CD4-positive, alpha-beta T cell treated with Interleukin-6 at 100 ng/mL for 8 hours (primary cell): ENCODE data around the gene TENT4B.

Source experiments
- DNase-seq: peaks from one replicate; pipeline ENCODE4 v3.0.0-alpha.2; 2020; ENCODE audit warnings: mixed read lengths, low spot score

Gene TENT4B

DNA sequence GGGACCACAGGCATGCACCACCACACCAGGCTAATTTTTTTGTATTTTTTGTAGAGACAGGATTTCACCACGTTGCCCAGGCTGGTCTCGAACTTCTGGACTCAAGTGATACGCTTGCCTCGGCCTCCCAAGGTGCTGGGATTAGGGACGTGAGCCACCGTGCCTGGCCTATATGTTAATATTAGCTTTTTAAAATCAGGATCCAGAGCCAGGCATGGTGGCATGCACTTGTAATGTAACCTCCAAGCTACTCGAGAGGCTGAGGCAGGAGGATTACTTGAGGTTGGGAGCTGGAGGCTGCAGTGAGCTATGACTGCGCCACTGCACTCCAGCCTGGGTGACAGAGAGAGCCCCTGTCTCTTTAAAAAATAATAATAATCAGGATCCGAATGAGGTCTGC lies 104.8 kb downstream of the TENT4B start:
- no peak for DNase-seq

DNA sequence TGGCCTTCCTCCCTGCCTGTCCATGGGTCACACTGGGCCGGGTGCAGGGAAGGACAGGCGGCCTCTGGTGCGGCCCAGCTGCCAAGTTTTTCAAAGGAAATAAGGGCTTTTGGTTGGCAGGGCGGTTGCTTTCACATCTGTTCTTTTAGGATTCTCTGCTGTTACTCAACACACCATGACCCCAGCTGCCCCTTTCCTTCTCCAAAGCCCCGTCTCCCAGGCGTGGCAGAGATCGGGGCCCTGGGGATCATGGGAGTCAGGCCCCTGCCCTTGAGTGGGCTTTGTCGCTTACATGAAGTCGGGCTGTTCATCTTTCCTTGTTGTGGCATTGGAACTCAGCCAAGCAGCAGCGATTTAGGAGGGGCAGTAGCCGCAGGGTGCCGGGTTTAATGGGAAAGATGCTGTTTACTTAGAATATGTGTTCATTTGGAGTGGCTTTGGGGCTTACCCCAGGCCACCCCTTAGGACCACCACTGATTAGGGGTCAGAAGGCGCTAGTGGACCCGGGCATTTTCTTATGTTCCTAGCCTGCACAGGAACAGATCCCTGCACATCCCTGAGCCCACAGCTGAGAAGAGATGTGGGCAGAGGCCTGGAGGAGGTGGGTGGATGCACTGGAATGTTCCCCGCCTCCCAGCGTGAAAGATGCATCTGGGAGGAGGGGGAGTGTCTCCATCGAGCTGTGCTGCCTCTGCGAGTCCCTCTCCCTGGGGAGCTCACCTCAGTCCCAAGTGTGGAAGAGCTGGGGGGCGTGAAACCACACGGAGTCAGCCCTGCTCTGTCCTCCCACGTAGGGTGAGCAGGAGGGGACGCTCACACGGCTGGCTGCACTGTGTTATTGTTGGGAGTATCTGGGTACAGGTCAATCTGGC lies 106.5 kb downstream of the TENT4B start:
- no peak for DNase-seq

DNA sequence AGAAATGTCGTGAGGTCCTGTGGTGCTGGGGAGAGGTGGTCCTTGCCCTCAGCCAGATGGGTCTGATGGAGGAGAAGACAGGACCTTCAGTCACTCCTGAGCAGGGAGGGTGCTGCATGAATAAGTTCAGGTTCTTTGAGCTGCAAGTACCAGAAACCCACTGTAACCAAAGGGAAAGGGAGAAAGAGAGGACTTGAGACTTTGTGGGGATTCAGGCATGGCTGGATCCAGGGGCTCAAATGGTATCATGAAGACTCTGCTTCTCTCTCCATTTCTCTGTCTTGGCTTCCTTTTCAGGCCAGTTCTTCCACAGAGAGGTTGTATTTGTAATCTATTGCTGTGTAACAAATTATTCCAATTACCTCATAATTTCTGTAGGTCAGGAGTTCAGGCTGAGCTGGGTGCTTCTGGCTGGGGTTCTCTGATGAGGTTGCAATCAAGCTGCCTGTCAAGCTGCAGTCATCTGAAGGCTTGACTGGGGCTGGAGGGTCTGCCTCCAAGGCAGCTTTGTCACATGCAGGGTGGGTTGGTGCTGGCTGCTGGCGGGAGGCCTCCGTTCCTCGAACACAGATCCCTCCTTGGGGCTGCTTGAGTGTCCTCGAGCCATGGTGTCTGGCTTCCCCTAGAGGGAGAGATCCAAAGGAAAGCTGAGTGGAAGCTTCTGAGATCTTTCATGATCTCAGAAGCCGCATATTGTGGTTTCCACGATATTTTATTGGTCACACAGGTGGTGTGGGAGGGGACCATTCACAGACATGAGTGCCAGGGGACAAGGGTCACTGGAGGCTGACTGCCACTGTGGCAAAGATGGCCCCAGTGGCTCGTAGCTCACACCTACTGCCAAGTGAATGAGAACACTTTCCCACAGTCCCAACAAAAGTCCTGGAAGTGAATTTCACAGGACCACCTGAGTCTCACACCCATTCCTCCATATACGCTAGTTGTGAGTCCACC lies 107.4 kb downstream of the TENT4B start:
- no peak for DNase-seq

DNA sequence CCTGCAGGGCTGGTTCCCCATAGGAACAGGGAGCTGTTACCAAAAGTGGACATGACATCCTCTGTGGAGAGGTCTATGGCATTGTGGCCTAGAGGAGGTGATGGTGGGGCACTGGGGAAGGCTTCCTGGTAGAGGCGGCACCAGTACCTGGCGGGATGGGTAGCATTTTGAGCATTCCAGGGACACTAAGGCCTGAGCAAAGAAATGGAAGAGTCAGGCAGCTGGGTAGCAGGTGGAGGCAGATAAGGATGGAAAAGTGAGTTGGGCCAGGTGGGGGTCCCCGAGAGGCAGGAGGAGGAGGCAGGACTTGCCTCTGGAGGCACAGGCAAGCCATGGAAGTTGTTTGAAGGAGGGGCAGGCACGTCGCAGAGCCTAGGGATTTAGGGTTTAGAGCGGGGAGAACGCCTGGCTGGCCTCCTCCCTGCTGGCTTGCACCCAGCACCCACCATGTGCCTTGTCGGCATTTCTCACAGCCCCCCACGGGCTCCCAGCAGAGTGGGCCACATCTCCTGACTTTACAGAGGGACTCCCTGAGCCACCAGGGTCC lies 108.1 kb downstream of the TENT4B start:
- no peak for DNase-seq

DNA sequence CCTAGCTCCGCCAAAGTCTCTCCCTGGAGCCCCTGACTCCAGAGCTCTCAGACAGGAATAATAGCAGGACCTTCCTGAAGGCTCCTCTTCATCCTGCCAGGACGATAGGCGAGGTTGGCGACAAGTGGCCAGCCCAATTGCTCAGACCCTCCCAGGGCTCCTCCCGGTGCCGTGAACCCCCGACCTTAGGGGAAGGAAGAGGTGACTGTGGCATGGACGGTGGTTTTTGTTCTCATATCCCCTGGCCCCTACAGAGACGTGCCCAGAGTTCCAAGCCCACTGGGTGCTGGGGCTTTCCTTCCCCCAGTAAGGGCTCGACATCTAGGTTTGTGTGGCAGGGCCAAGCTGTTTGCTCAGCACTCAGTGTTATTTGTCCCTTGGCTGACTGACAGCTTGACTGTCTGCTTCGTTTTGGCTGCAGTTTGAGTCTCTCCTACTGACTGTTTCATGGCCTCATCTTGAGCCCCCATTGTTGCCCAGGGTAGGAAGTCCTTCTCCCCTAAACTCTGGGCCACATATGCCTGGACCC lies 108.7 kb downstream of the TENT4B start:
- DNase-seq: no peak

DNA sequence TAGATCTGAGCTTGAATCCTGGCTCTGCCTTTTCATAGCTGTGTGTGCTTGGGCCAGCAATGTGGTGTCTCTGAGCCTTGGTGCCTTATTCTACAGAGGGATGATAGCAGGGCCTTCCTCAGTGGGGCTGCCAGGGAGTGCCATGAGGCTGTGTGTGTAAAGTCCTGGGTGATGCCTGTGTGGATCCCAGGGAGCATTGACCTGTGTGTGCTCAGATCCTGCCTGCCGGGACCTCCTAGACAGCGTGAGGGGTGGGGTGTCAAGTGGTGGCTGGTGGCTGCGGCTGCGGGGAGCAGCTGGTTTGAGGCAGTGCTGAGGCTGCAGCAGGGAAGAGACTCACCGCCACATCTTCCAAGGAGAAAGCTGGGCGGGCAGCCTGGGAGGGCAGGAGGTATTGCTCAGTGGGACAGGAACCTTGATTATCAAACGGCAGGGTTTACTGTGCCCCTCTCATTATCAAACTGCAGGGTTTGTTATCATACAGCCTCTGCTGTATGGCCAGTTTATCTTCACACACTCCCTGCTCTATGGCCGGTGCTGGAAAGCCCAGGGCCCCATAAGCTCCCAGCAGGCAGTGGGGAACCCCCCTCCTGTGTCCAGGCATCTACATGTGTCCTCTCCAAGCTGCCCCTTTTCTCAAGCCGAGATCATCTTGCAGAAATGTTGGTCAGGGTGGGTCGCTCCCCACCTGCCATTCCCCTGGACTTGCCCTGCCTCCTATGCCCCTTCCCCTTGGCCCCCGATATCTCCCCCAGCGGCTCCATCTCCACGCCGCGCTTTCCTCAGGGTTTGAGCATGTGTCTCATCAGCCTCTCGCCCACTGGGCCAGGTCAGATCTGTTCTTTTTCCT lies 110.2 kb downstream of the TENT4B start:
- DNase-seq: no peak

DNA sequence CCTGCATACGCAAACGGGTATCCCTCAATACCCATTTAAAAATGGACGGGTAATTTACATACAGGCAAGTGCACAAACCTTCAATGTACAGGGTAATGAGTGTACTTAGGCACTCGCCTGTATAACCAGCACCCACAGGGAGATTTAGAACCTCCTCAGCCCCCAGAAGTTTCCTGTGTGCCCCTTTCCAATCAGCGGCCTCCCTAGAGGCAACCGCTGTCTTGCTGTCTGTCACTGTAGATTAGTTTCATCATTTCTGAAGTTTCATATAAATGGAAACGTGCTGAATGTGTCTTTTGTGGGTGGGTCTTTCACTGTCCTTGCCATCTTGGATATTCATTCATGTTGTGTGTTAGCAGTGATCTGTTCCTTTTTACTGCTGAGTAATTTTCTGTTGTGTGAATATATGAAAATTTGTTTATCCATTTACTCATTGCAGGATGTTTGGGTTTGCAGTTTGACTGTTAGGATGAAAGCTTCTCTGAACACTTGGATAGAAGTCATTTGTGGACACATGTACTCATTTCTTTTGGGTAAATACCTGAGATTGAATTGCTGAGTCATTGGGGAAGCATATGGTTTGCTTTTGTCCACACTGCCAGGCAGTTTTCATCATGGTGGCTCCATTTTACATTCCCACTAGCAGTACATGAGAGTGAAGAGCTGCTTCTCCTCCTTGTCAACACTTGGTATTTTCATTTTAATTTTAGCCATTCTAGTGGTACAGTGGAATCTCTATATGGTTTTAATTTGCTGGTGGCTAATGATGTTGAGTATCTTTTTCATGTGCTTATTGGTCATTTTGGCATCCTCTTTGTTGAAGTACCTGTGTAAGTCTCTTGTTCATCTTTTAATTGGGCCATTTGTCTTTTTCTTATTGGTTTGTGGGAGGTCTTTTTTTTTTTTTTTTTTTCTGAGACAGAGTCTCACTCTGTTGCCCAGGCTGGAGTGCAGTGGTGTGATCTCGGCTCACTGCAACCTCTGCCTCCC lies 111.1 kb downstream of the TENT4B start:
- no peak for DNase-seq

DNA sequence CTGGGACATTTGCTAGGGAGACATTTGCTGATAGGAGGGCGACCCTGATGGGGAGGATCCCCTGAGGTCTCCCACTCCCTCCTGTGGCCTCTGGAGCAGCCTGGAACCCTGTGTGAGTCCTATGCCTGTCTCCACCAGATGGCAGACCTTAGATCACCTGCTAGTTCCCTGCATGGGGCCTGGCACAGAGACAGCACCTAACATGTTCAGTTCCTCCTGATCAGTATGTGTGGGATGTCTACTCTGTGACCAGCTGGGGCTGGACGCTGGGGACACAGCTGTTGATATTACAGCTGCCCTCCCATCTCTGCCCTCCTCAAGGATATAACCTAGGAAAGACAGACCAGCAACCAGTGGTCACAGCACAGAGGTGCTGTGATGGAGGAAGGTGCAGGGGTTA lies 112.2 kb downstream of the TENT4B start:
- peak; percentile 67 for DNase-seq

DNA sequence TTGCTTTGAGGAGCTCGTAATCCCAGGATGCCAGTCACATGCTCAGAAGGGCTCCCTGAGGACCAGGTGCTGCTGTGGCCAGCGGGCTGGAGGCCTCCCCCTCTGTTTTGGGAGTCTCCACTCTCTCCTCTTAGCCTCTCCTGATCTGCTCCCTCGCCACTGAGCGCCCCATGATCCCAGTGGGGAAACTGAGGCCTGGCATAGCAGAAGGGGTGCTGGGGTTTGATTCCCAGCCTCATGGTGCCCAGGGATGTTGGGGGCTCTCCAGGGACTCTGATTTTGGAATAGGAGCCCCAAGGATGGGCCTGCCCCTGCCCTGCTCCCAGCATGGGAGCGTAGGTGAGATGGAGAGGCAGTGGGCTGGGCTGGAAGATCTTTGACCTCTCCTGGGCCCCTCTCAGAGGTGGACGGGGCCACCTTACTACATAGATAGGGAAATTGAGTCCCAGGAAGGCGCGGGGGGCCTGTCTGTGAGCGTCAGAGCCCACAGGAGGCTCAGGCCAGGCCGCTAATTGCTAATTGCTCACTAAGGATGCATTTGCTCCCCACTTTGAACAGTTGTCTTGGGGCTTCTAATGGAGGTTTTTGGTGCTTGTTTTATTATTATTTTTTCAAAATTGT lies 112.7 kb downstream of the TENT4B start:
- no peak for DNase-seq

DNA sequence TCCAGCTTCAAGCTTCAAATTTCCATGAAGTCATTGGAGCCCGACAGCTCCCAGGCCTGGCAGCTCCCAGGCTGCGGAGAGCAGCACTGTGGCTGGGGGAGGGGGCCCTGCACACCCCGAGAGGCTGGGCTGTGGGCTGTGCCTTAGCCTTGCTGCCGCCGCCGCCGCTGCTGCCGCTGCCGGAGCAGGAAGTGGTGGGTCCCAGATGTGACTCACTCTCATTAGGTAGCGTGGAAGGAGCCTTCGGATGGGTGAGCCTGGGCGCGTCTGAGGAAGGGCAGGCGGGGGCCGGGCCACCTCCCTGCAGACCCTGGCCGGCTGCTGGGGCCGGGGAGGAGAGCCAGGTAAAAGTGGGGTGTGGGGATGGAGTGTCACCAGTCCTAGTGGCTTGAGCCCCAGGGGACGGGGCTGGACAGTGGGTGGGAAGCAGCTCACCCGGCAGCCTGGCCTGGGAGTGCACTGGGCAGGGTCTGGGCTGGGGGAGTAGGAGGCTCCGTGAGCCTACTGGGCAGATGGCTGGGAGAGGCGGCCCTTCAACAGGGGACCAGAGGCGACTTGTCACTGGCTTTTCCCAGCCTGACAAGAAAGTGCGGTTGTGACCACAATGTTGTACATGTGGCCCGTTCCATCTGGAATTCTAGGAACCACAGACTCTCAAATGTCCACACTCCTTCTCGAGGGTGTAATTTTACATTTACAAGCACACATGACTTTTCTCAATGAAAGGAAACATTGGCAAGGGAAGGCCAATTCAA lies 113.4 kb downstream of the TENT4B start, which contains the start of gene ADCY7:
Gene ADCY7 (plus strand): TSS at position 215 of the 755 bp plus-strand sequence. CDS start 21,629 bp downstream, outside the sequence.
- peak; percentile 88 for DNase-seq

DNA sequence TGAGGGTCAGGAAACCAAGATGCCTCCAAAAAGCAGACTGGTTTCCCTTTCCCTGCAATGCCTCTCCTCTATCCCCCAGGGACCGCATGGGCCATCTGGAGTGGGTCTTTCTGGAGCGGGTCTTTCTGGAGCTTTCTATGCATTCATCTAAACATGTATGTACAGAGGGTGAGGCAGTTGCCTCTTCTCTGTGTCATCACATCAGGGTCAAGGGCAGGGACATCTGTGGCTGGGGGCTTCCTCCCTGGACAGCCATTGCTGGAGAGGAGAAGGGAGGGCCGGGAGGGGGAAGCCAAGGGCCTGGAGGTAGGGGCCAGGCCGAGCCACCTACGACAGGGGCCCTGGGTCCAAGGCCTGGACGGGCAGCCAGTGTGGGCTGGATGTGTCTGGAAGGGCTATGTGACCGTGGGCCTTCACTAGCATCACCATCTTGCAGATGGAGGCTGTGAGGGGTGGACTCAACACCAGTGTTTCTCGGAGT lies 114.1 kb downstream of the TENT4B start:
- no peak for DNase-seq

DNA sequence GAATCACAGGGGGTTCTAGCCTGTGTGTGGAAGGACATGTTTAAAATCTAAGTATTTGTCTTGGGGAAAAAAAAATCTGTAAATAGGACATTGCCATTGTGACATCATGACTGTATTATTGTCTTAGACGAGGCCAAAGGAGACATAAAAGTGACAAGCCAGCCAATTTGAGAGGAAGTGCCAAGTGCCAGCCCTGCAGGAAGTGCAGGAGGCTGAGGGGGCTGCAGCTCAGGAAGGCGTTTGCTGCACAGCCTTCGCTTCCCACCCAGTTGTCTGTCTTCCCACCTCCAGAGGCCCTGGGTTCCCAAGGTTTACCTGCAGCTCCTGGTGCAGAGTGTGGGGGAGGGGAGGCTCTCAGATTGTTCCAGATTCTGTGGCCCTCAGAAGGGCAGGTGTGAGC lies 114.5 kb downstream of the TENT4B start:
- DNase-seq: peak; percentile 45

DNA sequence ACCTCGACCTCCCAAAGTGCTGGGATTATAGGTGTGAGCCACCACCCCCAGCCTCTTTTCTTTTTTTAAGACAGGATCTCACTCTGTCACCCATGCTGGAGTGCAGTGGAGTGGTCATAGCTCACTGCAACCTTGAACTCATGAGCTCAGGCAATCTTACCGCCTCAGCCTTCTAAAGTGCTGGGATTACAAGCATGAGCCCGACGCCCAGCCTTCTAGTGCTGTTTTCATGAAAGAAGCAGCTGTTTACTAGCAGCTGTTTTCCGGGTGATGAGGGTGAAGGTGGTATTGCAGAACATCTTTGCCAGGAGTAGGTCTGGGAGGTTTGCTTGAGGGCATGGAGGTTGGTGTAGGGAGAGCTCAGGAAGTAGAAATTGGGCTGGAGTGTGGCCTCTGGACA lies 115.2 kb downstream of the TENT4B start:
- no peak for DNase-seq

DNA sequence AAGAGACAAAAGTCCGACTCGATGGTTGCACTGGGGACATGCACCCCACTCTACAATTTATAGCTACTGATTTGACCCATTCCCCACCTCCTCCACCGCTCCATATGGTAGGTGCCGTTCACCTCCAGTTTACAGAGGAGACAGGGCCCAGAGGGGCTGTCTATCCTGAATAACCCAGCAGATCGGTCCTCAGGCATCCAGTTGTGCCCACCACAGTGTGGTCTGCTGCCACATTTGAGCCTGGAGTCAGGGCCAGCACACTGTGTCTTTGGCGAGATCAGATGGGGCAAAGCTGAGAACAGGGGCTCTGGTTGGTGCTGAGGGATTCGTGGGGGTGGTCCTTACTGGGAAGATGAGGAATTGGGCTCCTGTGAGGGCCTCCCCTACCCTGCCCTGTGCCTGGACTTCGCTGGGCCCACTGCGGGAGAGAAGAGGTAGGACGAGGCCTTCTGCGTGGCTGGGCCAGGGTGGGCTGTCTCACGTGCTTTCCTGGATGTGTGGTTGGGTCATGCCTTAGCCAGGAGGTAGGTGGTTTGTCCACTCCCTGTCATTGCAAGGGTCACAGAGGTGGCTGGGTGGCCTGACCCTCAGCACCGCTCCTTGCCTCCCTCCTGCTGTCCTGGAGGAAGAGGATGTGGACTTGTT lies 116.1 kb downstream of the TENT4B start:
- DNase-seq: no peak

DNA sequence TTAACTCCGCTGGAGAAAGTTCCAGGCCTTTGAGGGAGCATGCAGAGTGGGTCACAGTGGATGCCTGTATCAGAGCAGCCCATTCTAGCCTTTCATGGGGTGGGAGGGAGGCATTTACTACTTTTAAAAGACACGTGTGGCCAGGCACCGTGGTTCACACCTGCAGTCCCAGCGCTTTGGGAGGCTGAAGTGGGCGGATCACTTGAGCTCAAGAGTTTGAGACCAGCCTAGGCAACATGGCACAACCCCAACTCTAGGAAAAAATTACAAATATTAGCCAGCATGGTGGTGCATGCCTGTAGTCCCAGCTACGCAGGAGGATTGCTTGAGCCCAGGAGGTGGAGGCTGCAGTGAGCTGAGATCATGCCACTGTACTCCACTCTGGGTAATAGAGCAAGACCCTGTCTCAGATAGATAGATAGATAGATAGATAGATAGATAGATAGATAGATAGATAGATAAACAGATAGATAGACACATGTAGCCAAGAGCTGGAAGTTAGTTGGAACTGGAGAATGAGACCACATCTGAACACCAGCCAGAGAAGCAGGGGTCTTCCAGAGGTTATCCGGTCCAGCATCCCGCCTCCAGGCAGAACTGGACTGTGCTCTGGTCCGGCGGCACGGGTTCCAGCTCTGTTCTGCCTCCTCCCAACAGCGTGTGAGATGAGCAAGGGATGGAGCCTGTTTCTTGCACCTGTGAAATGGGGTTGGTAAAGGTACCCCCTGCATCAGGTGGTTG lies 116.8 kb downstream of the TENT4B start:
- DNase-seq: no peak

DNA sequence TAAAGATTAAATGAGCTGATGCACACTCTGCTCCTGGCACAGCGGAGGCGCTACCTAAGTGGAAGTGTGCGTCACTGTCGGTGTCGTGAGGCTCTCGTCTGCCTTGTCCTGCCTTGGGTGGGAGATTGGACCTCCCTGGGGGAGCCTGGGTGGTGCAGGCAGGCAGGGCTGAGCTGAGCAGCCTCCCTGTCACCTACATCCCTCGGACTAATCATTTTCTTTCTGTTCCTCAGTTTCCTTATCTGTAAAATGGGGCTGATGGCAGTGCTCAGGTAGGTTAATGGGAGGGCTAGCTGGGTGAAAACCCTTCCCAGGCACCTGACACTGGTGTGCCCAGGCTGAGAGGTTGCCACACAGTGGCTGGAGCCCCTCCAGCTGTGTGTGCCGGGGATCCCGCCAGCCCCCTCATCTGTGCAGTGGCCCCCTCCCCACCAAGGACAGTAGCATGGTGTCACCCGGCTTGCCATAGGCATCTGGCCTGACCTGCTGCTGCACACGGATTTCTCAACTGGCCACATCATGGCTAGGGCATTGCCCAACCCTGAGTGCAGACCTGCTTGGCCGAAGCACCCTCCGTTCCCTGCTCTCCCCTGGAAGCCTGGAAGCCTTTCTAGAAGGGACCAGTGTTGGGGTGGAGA lies 117.5 kb downstream of the TENT4B start:
- DNase-seq: no peak
